Peyer's patch (tissue), 4 donors: Measurements from ENCODE around the gene SNX10. TPM values are rescaled to one million over a fixed set of nuclear protein-coding genes. Genes with fewer than 3 reads are reported as not detected.

Experiments
- DNase-seq, 3 donors: peaks; one replicate each; pipeline ENCODE4 v3.0.0-alpha.2; 2017 to 2019
- H3K27ac ChIP-seq, 4 donors: fragments of 200-600 bp; sonication (generic); one replicate each; pipeline ENCODE4 v1.5.1; 2016 to 2019
- H3K27me3 ChIP-seq, 2 donors: fragments of 200-600 bp; sonication (generic); one replicate each; pipeline ENCODE4 v1.5.1; 2019
- H3K36me3 ChIP-seq, 3 donors: fragments of 200-600 bp; sonication (generic); one replicate each; pipeline ENCODE4 v1.5.1; 2016 to 2019
- H3K4me1 ChIP-seq, 4 donors: fragments of 200-600 bp; sonication (generic); one replicate each; pipeline ENCODE4 v1.5.1; 2016 to 2019
- H3K4me3 ChIP-seq, 4 donors: fragments of 200-600 bp; sonication (generic); 1 replicate in 3 of 4; 2 replicates in 1 of 4; pipeline ENCODE4 v1.5.1; 2016 to 2019; ENCODE audit warnings: mild to moderate bottlenecking in 1 of 4
- H3K9me3 ChIP-seq, 4 donors: fragments of 200-600 bp; sonication (generic); one replicate each; pipeline ENCODE4 v1.5.1; 2016 to 2019; ENCODE audit warnings: mild to moderate bottlenecking in 1 of 4
- CTCF ChIP-seq, 6 experiments: fragments of 450-650 bp in 4 of 6; fragments of 200-600 bp in 2 of 6; sonication (generic) in 1 of 6; IDR thresholded peaks; one replicate each; pipeline ENCODE4 v1.5.1; 2017 to 2019; ENCODE audit warnings: antibody characterized with exemption in 6 of 6, mild to moderate bottlenecking in 3 of 6, moderate library complexity in 1 of 6
- POLR2A ChIP-seq, 2 donors: fragments of 450-650 bp; IDR thresholded peaks; one replicate each; pipeline ENCODE4 v1.5.1; 2017; ENCODE audit warnings: antibody characterized with exemption in 2 of 2, mild to moderate bottlenecking in 2 of 2, moderate library complexity in 2 of 2
- total RNA-seq, 4 donors: library from RNA; depleted of rRNA; stranded (reverse); fragments of >200 nt; gene quantifications; one replicate each; pipeline ENCODE4 v1.1.0, GENCODE V29; 2016

Gene SNX10
- total RNA-seq, 4 donors from 2014 or later, result 1.8 to 14.9 (median 2.9) TPM

- no peaks in the 10 kb centered on the region for H3K9me3 ChIP-seq
- no peaks in the 10 kb centered on the region for H3K27me3 ChIP-seq
- no peak for TF ChIP-seq CTCF (IDR thresholded peaks at IDR 0.05)
- TF ChIP-seq POLR2A (IDR thresholded peaks at IDR 0.05), result no peak
- H3K4me3 ChIP-seq, result no peak overlapping the region
- no peak overlapping the region for H3K27ac ChIP-seq
- no peaks in the 10 kb centered on the region for H3K4me1 ChIP-seq
- no peaks in the 10 kb centered on the region for H3K36me3 ChIP-seq
- no peak for DNase-seq
Observed at GRCh38 chr7:26308551-26308950, 16.9 kb downstream of the SNX10 start.

GRCh38 chr7:26309089-26309488, 17.4 kb downstream of the SNX10 start:
- no peak for TF ChIP-seq POLR2A (IDR thresholded peaks at IDR 0.05)
- no peak for TF ChIP-seq CTCF (IDR thresholded peaks at IDR 0.05)
- H3K4me1 ChIP-seq, result no peaks in the 10 kb centered on the region
- H3K9me3 ChIP-seq, result no peaks in the 10 kb centered on the region
- H3K36me3 ChIP-seq, result no peaks in the 10 kb centered on the region
- H3K27me3 ChIP-seq, result no peaks in the 10 kb centered on the region
- no peak overlapping the region for H3K4me3 ChIP-seq
- DNase-seq, result no peak
- H3K27ac ChIP-seq, result no peak overlapping the region

- Histone ChIP-seq H3K27me3 (no peaks in the 10 kb centered on the region), H3K4me1 (no peaks in the 10 kb centered on the region), H3K4me3 (no peak overlapping the region), H3K36me3 (no peaks in the 10 kb centered on the region), H3K27ac (no peak overlapping the region), H3K9me3 (no peaks in the 10 kb centered on the region)
- TF ChIP-seq POLR2A (IDR thresholded peaks at IDR 0.05), result no peak
- TF ChIP-seq CTCF (IDR thresholded peaks at IDR 0.05), result no peak
- DNase-seq, result no peak
Observed at GRCh38 chr7:26311798-26312197, 20.1 kb downstream of the SNX10 start.

- no peaks in the 10 kb centered on the region for H3K27me3 ChIP-seq
- TF ChIP-seq CTCF (IDR thresholded peaks at IDR 0.05), result no peak
- TF ChIP-seq POLR2A (IDR thresholded peaks at IDR 0.05), result no peak
- no peak for DNase-seq
- H3K27ac ChIP-seq, result no peak overlapping the region
- no peak overlapping the region for H3K4me3 ChIP-seq
- no peaks in the 10 kb centered on the region for H3K9me3 ChIP-seq
- no peaks in the 10 kb centered on the region for H3K4me1 ChIP-seq
- no peaks in the 10 kb centered on the region for H3K36me3 ChIP-seq
Observed at GRCh38 chr7:26317211-26317610, 25.5 kb downstream of the SNX10 start.

GRCh38 chr7:26318921-26319320, 27.3 kb downstream of the SNX10 start:
- H3K4me3 ChIP-seq, result no peak overlapping the region
- H3K27ac ChIP-seq, result no peak overlapping the region
- H3K27me3 ChIP-seq, result no peaks in the 10 kb centered on the region
- no peaks in the 10 kb centered on the region for H3K9me3 ChIP-seq
- no peak for DNase-seq
- H3K36me3 ChIP-seq, result no peaks in the 10 kb centered on the region
- no peaks in the 10 kb centered on the region for H3K4me1 ChIP-seq
- TF ChIP-seq POLR2A (IDR thresholded peaks at IDR 0.05) (no peak), CTCF (IDR thresholded peaks at IDR 0.05) (no peak)

GRCh38 chr7:26319636-26320035, 28.0 kb downstream of the SNX10 start:
- H3K36me3 ChIP-seq, result no peaks in the 10 kb centered on the region
- H3K27me3 ChIP-seq, result no peaks in the 10 kb centered on the region
- H3K4me1 ChIP-seq, result no peaks in the 10 kb centered on the region
- DNase-seq, result no peak
- H3K4me3 ChIP-seq, result no peak overlapping the region
- H3K27ac ChIP-seq, result no peak overlapping the region
- TF ChIP-seq POLR2A (IDR thresholded peaks at IDR 0.05) (no peak), CTCF (IDR thresholded peaks at IDR 0.05) (no peak)
- no peaks in the 10 kb centered on the region for H3K9me3 ChIP-seq
